Esophagus (tissue), 2 donors: Measurements from ENCODE around the gene KCMF1. TPM values are rescaled to one million over a fixed set of nuclear protein-coding genes. Genes with fewer than 3 reads are reported as not detected.

Experiments
- H3K27ac ChIP-seq, 2 donors: one replicate each; pipeline ENCODE4 v1.5.1; 2013; ENCODE audit warnings: low read depth in 2 of 2, mild to moderate bottlenecking in 2 of 2, inconsistent platforms in 1 of 2, low read length in 1 of 2, moderate library complexity in 1 of 2
- H3K27me3 ChIP-seq, 2 donors: one replicate each; pipeline ENCODE4 v1.6.1; 2013; ENCODE audit warnings: low read length in 2 of 2, control low read depth in 1 of 2, mild to moderate bottlenecking in 1 of 2; ENCODE audit not compliant: insufficient read depth in 2 of 2, control insufficient read depth in 1 of 2
- H3K36me3 ChIP-seq, 2 donors: one replicate each; pipeline ENCODE4 v1.6.1; 2013; ENCODE audit warnings: low read length in 1 of 2; ENCODE audit not compliant: control insufficient read depth in 2 of 2, insufficient read depth in 2 of 2
- H3K4me1 ChIP-seq, 2 donors: one replicate each; pipeline ENCODE4 v1.6.1; 2013; ENCODE audit warnings: low read length in 1 of 2; ENCODE audit not compliant: control insufficient read depth in 2 of 2, insufficient read depth in 2 of 2
- H3K4me3 ChIP-seq, 2 donors: one replicate each; pipeline ENCODE4 v1.5.1; 2013; ENCODE audit warnings: low read length in 2 of 2, mild to moderate bottlenecking in 2 of 2, low read depth in 1 of 2, moderate library complexity in 1 of 2
- H3K9me3 ChIP-seq, 2 donors: one replicate each; pipeline ENCODE4 v1.6.1; 2013; ENCODE audit warnings: mild to moderate bottlenecking in 2 of 2, low read depth in 1 of 2, low read length in 1 of 2, moderate library complexity in 1 of 2; ENCODE audit not compliant: control insufficient read depth in 2 of 2, insufficient read depth in 1 of 2
- WGBS, 2 donors: extraction: QIAGEN DNeasy Blood & Tissue Kit; methylation state at CpG; one replicate each; pipeline ENCODE4 v1.1.7; 2013; 5-methylcytosine and 5-hydroxymethylcytosine counted together
- polyA plus RNA-seq, 2 donors: library from polyadenylated mRNA; stranded (reverse); fragments of 200-250 nt; gene quantifications; one replicate each; pipeline ENCODE4 v1.2.3, GENCODE V29; 2013
- donor health status: healthy with polysubstance abuse.
- donor health status: Bipolar disorder and iron deficiency.

Gene KCMF1
- polyA plus RNA-seq, 2 donors = 33.7 to 52.7 TPM

DNA sequence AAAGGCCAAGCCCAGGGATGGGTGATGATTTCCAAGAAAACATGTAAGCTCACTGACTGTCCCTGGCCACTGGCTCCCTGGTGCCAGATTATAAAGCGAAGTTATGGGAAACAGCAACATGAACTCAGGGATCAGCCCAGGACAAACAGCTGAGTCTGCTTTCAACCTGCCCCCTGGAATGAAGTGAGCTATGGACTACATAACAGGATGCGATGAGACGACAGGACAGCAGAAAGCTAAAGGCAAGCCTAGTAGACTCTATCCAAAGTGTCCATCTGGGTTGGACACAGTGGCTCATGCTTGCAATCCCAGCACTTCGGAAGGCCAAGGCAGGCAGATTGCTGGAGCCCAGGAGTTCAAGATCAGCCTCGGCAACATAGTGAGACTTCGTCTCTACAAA lies 16.6 kb upstream of the KCMF1 start:
- Histone ChIP-seq H3K36me3 (no peaks in the 10 kb centered on the region), H3K4me3 (no peak overlapping the region), H3K27ac (no peak overlapping the region), H3K9me3 (no peaks in the 10 kb centered on the region), H3K27me3 (no peaks in the 10 kb centered on the region), H3K4me1 (peaks cover 2 to 3% of the 10 kb centered on the region in 2 donors)
- 91 to 96% methylated on average over 6 of the region's 6 CpGs for WGBS, 2 donors

DNA sequence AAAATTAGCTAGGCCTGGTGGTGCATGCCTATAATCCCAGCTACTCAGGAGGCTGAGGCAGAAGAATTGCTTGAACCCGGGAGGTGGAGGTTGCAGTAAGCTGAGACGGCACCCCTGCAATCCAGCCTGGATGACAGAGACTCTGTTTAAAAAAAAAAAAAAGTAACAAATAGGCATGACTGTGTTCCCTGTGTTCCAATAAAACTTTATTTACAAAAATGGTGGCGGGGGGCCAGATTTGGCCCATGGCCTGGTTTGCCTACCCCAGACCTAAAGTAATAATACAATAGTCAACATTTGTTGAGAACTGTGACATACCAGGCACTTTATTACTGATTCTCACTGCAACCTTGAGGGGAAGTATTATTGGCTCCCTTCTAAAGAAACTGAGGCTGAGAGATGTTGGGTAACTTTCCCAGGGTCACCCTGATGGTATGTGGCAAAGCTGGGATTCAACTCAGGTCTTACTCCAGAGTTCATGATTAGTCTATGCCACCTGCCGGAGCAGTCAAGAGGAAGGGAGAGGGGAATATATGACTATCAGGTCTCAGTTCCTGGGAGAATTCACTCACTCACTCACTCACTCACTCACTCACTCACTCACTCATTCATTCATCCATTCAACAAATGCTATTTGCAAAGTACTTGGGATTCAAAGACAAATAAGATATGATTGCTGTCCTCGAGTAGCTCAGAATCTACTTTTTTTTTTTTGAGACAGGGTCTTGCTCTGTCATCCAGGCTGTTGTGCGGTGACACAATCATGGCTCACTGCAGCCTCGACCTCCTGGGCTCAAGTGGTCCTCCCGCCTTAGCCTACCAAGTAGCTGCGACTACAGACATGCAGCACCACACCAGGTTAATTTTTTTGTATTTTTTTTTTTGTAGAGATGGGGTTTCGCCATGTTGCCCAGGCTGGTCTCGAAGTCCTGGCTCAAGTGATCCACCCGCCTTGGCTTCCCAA lies 14.3 kb upstream of the KCMF1 start:
- Histone ChIP-seq H3K27me3 (no peaks in the 10 kb centered on the region), H3K4me1 (peaks cover 3 to 5% of the 10 kb centered on the region in 2 donors), H3K27ac (no peak overlapping the region), H3K36me3 (no peaks in the 10 kb centered on the region), H3K9me3 (no peaks in the 10 kb centered on the region), H3K4me3 (no peak overlapping the region)
- WGBS, 2 donors = 90% methylated on average over 12 of the region's 12 CpGs

DNA sequence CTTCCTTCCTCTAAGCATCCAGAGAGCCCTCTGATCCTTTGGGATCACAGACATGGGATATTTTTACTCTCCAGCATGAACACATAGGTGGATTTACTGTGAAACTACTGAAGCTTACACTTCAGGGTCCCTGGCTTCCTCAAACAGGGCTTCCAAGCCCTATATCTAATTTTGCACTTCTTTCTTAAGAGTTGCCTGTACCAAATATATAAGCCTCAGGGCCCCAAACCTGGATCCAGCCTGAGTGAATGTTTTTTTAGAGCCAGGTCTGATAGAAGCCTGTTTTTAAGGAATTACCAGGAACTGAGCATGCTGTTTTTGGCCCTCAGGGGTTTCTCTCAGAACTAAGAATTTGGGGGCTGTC lies 13.2 kb upstream of the KCMF1 start:
- H3K4me3 ChIP-seq = no peak overlapping the region
- no peaks in the 10 kb centered on the region for H3K27me3 ChIP-seq
- peaks cover 0 to under 1% of the 10 kb centered on the region in 2 donors for H3K36me3 ChIP-seq
- no peaks in the 10 kb centered on the region for H3K9me3 ChIP-seq
- H3K27ac ChIP-seq = peak overlapping the region; percentile 75 to 84
- peaks cover 3 to 5% of the 10 kb centered on the region in 2 donors for H3K4me1 ChIP-seq

DNA sequence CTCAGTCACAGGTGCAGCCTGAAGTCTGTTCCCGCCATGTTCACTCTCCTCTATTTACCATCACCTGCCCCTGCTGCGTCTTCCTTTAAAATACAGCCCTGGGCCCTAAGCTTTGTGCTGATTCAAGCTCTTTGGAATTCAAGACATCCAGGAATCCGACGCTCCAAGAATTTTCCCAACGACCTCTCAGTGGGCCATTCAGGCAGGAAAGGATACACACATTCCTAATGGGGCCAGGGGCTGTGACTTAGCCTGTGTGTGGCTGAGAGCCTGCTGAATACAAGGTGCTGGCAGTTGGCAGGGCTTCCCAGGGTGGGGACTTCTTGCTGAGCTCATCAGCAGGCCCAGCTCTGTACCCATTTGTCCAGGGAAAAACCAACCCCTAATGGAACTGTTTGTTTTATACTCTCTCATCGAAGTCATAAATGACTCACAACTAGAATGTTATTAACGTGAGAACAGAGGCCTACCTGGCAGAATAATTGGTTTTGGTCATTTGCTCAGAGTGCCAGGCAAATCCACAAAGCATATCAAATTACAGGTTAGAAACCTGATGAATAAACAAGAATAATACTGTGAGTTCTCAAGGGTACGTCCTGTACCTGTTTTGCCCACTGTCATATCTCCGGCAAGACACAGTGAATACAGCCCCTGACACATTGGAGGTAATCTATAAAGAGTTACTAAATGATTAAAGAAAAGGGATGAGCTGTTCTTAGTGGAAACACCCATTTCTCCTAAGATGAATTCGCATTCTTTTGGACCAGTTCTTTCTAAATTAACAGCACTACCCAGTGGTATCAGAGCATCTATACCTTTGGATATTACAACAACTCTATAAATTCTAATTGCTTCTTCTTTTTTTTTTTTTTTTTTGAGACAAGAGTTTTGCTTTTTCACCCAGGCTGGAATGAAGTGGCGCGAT lies 12.6 kb upstream of the KCMF1 start:
- Histone ChIP-seq H3K4me1 (peaks cover 3 to 5% of the 10 kb centered on the region in 2 donors), H3K27ac (peak overlapping the region; percentile 75 to 84), H3K36me3 (peaks cover 0 to 3% of the 10 kb centered on the region in 2 donors), H3K4me3 (no peak overlapping the region), H3K27me3 (no peaks in the 10 kb centered on the region), H3K9me3 (no peaks in the 10 kb centered on the region)
- 38 to 42% methylated on average over 12 of the region's 12 CpGs for WGBS, 2 donors

DNA sequence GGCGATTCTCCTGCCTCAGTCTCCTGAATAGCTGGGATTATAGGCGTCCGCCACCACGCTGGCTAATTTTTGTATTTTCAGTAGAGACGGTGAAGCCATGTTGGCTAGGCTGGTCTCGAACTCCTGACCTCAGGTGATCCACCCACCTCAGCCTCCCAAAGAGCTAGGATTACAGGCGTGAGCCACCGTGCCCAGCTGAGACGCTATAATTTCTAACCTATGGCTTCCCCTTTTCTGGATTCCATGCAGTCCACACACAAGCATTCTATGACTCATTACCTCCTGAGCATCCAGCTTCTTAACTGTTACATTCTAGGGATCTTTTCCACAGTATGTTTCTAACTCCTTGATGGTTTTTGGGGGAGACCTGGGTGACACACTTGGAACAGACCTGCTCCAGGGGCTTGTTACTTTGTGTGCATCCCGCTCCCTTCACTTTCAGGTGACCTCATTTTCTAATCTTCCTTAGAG lies 11.8 kb upstream of the KCMF1 start:
- peaks cover 3 to 5% of the 10 kb centered on the region in 2 donors for H3K4me1 ChIP-seq
- WGBS, 2 donors = 78 to 80% methylated on average over 10 of the region's 10 CpGs
- no peak overlapping the region for H3K4me3 ChIP-seq
- H3K36me3 ChIP-seq = peaks cover 0 to 3% of the 10 kb centered on the region in 2 donors
- H3K27ac ChIP-seq = peak overlapping the region; percentile 74 to 75
- H3K9me3 ChIP-seq = no peaks in the 10 kb centered on the region
- H3K27me3 ChIP-seq = no peaks in the 10 kb centered on the region

DNA sequence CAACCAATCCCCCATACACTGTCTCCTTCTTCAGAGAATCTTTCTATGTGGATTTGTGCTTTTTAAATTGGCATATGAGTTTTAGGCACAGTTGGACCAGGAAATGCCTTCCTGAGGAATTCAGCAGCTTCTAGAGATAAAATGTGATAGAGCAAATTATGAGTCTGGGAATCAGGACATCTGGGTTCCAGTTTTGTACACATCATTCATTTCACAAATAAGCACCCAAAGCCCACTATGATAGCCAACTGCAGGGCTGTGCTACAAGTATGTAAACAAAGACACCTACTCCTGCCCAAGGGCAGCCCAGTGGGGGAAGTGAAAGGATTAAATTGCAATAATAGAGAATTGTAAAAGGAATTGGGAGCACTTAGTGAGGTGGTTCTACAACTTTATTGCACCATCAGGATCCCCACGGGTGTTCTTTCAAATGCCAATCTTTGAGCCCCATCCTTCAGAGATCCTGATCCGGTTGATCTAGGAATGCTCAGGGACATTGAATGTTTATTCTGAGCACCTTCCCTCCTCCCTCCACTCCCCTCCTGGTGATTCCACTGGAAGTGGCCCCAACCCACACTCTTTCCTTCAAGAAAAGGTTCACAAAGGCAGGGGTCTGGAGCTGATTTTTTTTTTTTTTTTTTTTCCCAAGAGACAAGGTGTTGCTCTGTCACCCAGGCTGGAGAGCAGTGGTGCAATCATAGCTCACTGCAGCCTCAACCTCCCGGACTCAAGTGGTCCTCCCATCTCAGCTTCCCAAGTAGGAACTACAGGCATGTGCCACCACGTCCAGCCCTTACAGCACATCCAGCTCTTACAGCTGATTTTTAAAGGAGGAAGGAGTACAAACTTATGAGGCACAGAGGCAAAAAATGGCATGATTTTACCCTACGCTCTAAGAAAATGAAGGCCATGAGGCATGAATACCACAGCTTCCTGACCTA lies 11.1 kb upstream of the KCMF1 start:
- WGBS, 2 donors = 62% methylated on average over 5 of the region's 5 CpGs
- Histone ChIP-seq H3K9me3 (no peaks in the 10 kb centered on the region), H3K36me3 (peaks cover 0 to 3% of the 10 kb centered on the region in 2 donors), H3K4me1 (peaks cover 3 to 5% of the 10 kb centered on the region in 2 donors), H3K27me3 (no peaks in the 10 kb centered on the region), H3K4me3 (no peak overlapping the region), H3K27ac (peak overlapping the region; percentile 12 to 50)

DNA sequence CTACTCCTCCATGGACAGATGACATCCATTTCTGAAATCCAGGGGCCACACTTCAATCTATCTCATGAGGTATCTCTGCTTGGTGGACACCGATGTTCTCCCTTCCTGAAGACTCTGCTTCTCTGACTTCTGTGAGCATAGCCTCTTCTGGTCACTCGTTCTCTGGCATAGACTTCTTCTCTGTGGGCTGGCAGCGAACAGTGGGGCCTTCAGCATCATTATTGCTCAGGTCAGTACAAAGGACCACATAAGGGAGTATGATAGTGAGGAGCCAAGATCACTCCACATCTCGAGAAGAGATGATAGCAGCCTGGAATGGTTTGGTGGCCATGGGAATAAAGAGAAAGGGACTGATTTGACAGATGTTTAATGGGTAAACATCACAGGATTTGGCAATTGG lies 8.0 kb upstream of the KCMF1 start:
- H3K36me3 ChIP-seq = peaks cover 0 to 3% of the 10 kb centered on the region in 2 donors
- H3K9me3 ChIP-seq = no peaks in the 10 kb centered on the region
- H3K4me3 ChIP-seq = no peak overlapping the region
- no peak overlapping the region for H3K27ac ChIP-seq
- H3K27me3 ChIP-seq = no peaks in the 10 kb centered on the region
- WGBS, 2 donors = 94 to 95% methylated on average over 4 of the region's 4 CpGs
- H3K4me1 ChIP-seq = peaks cover 3 to 5% of the 10 kb centered on the region in 2 donors

DNA sequence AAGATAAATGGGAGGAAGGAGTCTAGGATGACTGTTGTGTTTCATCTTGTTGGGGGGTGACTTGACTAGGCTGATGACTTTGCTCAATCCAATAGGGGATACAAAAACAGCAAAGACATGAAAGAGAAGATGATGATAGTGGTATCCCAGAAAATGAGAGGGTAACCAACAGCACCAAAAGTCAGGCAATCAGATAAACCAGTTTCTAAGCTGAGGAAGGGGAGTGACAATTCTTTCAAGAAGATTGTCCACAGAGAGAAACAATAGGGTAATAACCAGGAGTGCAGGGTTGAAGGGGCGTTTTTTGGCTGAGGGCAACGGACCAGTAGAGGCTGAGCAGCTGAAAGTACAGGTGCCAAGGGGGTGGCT lies 7.7 kb upstream of the KCMF1 start:
- 88 to 93% methylated on average over 2 of the region's 2 CpGs for WGBS, 2 donors
- no peaks in the 10 kb centered on the region for H3K27me3 ChIP-seq
- no peaks in the 10 kb centered on the region for H3K9me3 ChIP-seq
- peaks cover 0 to 3% of the 10 kb centered on the region in 2 donors for H3K36me3 ChIP-seq
- no peak overlapping the region for H3K4me3 ChIP-seq
- no peak overlapping the region for H3K27ac ChIP-seq
- H3K4me1 ChIP-seq = peaks cover 0 to 5% of the 10 kb centered on the region in 2 donors
